ENCODE results near the gene MOGAT3.

MOGAT3 gene

DNA sequence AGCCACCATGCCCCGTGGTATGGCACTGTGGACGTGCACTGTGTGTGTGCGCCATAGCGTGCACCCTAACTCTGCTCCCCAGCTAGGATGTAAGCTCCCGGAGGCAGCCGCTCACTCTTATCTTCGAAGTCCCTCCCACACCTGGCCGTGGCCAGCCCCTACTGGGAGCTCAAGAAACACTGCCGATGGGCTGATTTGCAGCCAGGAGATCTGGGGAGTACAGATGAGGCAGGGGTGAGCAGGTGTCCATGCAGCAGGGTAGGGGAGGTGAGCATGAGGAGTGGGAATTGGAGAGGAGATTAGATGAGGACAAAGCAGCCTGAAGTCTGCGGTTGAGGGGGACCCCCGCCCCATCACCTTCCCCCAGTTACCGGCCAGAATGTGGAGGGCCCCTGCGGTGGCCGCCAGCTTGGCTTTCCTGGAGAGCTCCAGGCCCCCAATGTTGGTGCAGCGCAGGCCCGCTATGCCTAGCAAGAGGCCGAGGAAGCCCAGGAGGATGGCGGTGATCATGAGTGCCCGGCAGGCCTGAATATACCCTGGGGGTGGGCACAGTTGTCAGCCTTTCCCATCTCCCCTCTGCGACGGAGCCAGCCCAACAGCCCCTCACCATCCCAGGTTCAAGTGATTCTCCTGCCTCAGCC lies 33.2 kb upstream of the MOGAT3 start:
- no peak for DNase-seq

DNA sequence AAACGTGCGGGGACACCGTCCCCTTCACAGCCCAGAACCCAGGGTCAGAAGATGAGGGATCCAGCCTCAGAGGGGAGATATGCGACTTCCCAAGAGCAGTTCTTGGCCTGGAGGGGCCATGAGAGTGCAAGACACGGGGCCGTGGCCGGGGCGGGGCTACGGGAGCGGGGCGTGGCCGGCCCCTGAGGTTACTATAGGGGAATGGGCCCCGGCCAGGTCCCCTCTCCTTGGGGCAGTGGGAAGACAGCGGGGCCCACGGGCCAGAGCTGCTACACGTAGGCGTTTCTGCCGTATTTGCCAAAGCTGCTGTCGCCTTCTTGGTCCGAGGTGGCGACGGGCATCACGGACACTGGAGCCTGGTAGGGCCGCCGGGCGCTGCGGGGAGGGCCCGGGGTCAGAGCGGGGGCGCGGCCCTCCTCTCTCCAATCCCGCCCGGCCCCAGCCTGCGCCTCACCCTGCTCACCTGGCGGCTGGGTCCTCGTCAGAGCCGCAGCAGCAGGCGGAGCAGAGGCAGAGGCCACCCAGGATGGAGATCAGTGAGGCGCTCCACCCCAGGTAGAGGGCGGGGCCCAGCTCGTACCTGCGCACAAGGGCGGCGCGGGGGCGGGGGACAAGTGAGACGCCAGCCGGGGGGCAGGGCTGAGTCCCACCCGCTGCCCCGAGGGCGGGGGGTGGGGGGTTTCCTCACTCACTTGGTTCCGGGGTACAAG lies 31.5 kb upstream of the MOGAT3 start:
- no peak for DNase-seq

DNA sequence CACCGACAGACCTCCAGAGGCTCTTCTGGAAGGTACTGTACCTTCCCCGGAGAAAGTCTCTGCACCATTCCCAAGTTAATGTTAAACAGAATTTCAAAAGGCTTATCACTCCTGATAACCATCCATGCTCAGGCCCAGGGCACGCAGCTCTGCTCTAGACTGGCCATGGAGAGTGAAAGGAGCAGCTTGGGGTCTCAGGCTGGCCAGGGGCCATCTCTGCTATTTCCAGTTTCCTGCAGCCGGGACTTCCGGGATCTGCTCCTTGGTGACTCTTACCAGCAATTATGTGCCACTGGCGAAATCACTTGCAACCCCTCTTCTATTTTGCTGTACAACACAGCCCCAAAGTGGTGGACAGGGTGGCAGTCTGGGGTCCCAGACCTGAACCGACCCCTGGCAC lies 30.8 kb upstream of the MOGAT3 start:
- no peak for DNase-seq

DNA sequence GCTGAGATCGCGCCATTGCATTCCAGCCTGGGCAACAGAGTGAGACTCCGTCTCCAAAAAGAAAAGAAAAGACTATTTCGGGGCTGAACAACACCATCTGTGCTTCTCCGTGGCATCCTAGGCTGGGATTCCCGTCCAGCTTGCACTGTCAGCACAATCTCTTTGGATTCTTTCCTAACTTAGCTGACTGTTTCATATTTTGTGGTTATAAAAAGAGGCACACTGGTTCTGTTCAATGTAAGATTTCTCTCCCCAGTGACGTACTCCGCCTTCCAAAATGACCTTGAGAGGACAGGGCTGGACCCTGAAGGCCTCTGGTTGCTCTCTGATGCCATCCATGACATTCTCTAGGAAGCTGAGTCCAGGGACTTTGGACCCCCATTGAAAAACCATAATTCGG lies 25.9 kb upstream of the MOGAT3 start:
- DNase-seq: no peak

DNA sequence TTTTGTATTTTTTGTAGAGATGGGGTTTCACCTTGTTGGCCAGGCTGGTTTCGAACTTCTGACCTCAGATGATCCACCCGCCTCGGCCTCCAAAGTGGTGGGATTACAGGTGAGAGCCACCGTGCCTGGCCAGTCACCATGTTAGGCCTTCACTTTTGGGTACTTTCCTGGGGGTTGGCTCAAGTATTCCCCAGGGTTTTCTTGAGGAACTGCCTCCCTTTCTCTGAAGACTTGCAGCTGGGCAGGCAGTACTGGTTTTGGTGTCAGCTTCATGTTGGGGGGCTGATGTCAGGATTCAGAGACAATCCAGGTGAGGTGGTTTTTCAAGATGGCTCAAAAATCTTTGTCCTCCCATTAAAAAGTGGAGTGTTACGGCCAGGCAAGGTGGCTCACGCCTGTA lies 24.8 kb upstream of the MOGAT3 start:
- DNase-seq: no peak

DNA sequence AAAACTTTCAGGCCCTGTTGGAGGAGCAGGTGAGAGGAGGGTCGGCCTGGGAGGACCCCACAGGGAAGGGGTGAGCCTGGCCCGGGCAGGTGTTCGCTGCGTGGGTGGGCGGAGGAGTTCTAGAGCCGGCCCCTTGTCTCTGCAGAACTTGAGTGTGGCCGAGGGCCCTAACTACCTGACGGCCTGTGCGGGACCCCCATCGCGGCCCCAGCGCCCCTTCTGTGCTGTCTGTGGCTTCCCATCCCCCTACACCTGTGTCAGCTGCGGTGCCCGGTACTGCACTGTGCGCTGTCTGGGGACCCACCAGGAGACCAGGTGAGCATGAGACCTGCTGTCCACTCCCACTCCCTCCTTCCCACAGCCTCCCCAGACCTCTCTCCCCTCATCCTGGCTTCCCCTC lies 22.7 kb upstream of the MOGAT3 start:
- no peak for DNase-seq

DNA sequence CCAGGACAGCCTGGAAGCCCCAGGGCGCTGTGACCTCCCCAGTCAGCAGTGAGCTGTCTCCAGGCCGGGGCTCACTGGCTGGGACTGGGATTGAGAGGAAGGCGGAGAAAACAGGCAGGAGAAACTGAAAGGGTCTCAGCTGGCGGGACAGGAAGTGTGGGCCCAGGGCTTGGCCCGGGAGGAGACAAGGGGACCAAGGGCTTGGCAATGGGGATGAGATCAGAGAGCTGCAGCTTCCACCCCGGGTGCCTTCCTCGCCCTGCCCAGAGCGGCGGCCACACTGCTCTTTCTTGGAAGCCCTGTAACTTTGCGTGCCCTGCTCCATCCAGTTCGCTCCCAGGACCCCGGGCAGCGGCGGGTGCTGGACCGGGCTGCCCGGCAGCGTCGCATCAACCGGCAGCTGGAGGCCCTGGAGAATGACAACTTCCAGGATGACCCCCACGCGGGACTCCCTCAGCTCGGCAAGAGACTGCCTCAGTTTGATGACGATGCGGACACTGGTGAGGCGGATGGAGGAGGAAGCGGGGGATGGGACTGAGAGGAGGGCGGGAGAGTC lies 21.5 kb upstream of the MOGAT3 start:
- DNase-seq: no peak

DNA sequence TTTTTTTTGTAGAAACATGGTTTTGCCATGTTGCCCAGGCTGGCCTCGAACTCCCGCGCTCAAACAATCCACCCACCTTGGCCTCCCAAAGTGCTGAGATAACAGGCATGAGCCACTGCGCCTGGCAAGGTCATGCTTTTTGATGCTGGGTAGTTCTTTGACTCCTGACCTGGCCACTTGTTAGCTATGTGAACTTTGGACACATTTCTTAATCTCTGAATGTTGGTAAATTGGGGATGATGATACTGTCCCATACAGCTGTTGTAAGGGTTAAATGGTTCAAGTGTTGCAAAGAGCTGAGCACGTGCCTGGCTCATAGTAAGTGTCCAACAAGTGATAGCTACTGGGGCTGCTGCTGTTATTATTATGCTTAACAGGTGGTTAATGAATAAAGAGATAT lies 19.5 kb upstream of the MOGAT3 start:
- no peak for DNase-seq

DNA sequence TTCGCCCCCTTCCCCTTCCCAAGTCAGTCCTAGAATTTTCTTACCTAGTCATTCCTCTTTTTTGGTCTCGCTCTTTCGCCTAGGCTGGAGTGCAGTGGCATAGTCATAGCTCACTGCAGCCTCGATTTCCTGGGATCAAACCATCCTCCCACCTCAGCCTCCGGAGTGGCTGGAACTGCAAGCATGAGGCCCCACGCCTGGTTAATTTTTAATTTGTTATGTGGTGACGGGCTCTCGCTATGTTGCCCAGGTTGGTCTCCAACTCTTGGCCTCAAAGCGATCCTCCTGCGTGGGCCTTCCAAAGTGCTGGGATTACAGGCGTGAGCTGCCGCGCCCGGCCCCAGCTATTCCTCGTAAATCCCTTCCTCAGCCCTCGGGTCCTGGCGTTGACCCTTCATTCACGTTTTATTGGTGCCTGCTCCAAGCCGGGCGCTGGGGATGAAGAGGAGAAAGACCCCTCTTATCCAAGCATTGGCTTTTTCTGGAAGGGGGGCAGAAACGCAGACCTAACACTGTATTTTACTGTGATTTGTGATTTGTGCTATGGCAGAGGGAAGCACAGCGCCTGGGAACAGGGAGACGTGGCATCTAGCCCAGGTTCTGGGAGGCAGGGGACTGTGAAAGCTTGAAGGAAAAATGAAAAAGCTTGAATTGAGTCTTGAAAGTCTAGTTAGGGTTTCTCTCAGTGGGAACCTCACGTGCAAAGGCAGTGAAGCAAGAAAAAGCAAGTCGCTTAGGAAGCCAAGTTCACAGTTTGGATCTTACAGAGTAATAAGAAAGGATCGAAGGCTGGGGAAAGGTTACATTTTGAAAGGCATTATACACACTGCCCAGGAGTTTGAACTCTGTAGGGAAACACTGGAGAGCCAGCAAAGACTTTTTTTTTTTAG lies 17.6 kb upstream of the MOGAT3 start:
- no peak for DNase-seq

DNA sequence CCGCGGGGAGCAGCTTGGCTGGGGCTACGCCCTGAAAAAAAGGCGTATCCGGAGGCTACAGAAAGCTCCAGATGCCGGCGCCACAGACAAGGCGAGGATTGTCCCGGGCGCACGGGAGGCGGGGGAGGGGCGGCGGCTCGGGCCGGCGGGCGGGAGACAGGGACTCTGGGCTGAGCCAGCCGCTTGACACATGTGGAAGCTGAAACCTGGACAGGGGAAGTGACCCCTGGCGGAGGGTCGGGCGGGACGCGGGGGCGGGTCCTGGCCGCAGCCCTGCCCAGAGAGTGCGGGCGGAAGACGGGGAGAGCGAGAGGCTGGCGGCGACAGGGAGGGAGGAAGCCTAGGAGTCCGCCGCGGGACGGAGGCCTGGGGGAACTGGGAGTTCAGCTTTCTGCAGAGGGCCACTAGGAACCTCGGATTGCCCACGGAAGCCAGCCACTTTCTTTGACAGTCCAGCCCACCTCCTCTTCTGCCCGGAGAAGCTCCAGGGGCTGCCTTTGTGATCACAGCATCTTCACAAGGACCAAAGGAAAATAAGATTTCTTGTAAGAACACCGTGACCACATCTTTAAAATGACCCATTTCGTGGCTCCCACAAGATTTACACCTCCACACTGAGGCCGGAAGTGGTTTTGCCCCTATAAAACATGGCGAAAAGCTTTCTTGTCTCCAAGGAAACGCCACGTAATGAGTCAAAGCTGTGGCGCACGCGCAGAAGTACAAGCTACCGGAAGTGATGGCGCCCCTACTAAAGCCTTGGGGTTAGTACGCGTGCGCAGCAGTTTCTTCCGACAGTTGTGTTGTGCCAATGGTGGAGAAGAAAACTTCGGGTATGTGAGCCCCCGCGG lies 16.8 kb upstream of the MOGAT3 start, which contains the start of the genes PLOD3 and ZNHIT1:
PLOD3 (minus strand) TSS at position 194 of the 848 bp plus-strand sequence. CDS start 307 bp downstream, outside the sequence.
ZNHIT1 (plus strand) TSS at position 778 of the 848 bp plus-strand sequence; CDS start at position 809, 31 bp downstream.
- DNase-seq: peak; percentile 95

DNA sequence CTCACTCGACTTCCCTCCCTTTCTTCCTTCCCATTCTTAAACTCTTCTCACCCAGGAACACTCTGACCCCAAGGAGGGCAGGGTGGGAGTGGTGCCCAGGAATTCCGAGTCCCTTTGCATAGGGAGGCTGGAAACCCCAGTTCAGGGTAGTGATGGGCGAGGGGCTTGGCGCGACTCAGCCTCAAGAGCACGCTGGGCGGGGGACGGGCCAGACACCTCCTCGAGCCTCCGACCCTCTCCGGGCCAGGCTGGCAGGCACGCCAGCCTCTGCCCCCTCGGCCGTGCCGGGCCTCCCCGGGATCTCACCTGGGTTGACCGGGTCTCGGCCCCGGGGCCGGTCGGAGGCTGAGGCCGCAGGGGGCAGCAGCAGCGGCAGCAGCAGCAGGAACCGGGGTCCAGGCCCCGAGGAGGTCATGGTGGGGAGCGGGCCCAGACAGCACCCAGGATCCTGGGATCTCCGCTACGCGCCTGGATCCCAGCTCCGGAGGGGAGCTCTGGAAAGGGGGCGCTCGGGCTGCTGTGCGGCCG lies 16.1 kb upstream of the MOGAT3 start:
- no peak for DNase-seq

DNA sequence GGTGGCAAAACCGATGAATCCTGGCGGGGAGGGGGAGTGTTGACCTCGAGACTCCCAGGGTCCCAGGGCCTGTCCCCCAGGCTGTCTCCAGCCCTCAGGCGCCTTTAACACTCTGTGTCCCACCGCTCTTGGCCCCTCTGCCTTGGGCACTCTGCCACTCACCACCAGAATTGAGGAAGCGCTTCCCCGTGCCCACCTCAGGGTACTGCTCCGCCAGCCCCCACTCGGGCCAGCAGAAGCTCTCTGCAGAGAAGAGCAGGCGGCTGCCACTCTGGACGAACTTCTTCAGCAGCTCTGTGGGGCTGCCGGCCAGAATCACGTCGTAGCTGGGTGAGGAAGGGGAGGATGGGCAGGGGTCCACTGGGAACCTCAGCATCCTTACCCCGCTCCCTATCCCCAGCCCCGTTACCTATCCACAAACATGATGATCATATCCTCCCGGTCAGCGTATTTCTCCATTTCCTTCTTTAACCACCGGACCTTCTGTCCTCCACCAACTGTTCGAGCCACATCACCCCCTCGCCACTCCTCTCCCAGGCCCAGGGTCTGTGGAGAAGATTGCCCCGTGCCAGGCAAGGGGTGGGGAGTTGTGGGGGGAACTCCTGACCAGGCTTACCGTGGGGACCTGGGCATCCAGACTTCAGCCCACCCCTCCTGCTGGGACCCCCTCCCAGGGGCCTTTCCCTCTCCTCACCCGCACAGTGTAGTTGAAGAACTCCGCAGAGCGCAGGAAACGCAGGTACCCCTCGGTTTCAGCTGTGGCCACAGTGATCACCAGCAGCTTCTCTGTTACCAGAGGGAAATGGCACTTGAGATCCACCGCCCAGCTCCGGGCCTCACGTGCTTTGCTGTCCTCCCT lies 15.4 kb upstream of the MOGAT3 start:
- no peak for DNase-seq

DNA sequence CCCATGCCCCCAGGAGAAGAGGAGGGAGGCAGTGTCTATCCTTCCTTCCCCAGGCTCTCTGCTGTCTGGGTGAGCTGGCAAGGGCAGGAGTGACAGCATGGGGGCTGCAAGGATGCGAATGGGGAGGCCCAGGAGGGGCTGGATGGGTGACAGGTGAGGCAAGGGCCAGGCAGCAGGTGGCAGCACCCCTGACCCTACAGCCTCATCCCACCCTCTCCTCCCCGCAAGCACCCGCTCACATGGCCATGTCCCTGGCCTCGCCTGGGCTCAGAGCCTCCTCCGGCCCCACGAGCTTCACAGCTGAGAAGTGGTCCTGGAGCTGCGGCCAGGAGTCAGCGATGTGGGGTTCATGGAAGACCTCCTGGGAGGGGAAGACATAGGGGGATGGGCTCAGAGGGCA lies 11.2 kb upstream of the MOGAT3 start:
- DNase-seq: no peak

DNA sequence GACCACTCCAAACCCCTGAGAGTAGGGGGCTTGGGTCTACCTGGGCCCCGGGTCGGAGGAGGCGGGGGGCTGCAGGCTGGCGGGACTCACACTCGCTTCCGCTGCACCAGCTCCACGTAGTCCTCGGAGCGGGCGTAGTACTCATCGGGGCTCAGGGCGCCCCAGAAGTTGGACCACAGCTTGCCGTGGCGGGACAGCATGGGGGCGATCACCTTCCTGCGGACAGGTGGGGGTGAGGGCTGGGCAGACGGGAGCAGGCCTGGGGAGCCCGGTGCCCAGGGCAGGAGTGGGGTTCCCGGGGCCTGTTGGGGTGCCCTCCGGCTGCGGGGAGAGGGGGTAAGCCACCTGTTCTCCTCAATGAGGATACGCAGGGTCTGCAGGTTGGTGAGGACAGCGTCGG lies 10.7 kb upstream of the MOGAT3 start:
- DNase-seq: no peak

DNA sequence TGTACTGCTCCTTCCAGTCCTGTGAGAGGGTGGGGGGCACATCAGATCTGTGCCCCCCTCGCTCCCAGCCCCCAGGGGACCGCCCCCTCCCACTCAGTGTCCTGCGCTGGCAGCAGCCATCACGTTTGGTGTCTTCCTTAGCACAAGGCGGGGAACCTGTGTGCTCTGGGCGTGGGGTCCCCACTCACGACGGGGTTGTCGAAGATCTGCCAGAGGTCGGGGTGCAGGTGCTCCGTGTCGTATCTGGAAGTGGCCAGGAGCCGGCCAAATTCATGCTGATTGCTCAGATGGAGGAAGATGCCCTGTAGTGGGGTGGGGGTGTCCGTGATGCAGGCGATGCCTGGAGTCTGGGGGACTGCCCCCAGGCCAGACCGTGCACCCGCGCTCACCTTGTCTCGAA lies 9.3 kb upstream of the MOGAT3 start:
- DNase-seq: no peak

DNA sequence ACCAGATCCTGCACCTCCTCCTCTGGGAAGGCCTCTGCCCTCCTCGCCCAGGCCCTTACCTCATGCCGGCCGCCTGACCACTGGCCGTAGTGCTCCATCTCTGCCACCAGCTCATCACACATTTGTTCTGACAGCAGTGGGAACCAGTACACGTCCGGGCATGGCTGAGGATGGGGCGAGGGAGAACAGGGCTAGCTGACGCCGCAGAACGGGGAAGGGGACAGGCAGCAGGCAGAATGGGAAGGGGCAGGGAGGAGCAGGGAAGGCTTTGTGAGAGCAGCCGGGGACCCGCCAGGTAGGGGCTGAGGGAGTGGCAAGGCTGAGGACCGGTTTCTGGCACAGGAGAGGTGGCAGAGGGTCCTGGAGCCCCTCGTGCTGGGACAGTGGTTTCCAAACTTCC lies 8.0 kb upstream of the MOGAT3 start:
- DNase-seq: no peak

DNA sequence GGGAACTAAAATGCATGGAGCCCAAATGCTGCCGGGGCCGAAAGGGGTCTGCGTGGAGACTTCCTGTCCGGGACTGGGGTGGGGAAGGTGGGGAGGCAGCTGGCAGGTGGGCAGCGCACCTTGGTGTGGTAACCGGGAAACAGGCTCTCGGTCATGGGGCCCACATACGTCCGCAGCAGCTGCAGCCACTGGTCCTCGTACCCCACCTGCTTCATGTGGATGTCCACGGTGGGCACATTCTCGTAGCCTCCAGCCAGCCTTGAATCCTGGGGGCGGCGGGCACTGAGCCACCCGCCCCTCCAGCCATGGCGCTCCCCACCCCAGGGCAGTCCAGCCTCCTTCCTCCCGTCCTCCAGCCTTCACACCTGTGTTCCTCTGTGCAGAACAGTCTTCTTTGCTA lies 6.6 kb upstream of the MOGAT3 start:
- DNase-seq: no peak

DNA sequence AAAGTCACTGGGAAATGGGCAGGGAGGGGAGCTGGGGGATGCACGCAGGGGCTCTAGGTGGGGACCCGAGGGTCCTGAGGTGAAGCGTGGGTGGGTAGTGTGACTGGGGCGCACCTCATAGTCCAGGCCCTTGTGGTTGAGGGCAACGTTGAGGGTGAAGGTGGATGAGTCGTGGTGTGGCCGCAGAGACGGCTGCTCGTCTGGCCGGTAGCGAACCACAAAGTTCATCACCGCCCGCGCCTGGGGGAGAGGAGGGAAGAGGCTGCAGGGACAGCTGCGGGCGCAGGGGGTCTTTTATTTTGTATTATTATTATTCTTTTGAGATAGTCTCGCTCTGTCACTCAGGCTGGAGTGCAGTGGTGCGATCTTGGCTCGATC lies 5.8 kb upstream of the MOGAT3 start:
- no peak for DNase-seq

DNA sequence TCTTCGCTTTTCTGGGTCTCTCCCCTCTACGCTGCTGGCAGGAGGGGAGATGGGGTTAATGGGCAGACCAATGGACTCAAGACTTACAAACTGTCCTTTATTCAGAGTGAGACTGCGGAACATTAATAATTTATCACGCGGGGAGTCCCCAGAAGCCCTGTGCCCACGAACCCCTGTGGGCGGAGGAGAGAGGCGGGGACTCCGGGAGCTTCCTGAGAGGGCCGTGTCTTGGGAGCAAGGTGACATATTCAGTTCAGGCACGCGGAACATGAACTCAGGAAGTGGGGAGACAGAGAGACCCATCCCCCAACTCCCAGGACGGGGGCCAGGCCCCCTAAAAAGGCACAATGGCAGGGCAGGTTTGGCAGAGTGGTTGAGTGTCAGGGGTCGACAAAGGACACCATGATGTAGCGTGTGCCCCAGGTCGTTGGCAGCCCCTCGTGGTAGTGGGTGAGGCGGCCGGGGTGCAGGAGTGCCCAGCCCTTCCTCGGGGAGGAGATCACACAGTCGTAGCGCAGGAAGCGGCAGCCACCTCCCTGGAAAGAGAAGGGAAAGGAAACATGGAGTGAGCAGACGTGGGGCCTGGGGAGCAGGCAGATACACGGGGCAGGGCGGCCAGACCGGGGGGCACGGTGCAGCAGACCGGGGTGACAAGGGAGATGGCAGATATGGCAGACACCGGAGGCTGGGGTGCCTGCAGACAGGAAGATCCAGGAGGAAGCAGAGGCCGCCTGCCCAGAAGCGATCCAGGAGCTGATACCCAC lies 5.2 kb upstream of the MOGAT3 start:
- DNase-seq: no peak
